Measurements from ENCODE around the gene ACSM5. TPM values are rescaled to one million over a fixed set of nuclear protein-coding genes. Genes with fewer than 3 reads are reported as not detected.
"Not testable (repeated sequence)": the region's sequence is repeated elsewhere in the genome, so short reads cannot be mapped to it uniquely, and the experiment has no call there.

The ACSM5 gene
- polyA plus RNA-seq, 1 experiment, result not detected

GRCh38 chr16:20469930-20470329 lies 60.6 kb downstream of the ACSM5 start:
- H3K36me3 ChIP-seq (ENCODE audit: control insufficient read depth, insufficient read depth, low read length); CTCF ChIA-PET; H3K27me3 ChIP-seq (ENCODE audit: control insufficient read depth, insufficient read depth, low read length); H3K4me3 ChIP-seq (ENCODE audit: low read depth, low read length); DNase-seq (ENCODE audit: low read depth); POLR2A ChIA-PET: not testable (repeated sequence)

- DNase-seq (ENCODE audit: low read depth); H3K4me3 ChIP-seq (ENCODE audit: low read depth, low read length); H3K27me3 ChIP-seq (ENCODE audit: control insufficient read depth, insufficient read depth, low read length); H3K36me3 ChIP-seq (ENCODE audit: control insufficient read depth, insufficient read depth, low read length); CTCF ChIA-PET; POLR2A ChIA-PET: not testable (repeated sequence)
These were observed 61.4 kb downstream of the ACSM5 start for GRCh38 chr16:20470732-20471131.

- H3K27me3 ChIP-seq (ENCODE audit: control insufficient read depth, insufficient read depth, low read length); H3K4me3 ChIP-seq (ENCODE audit: low read depth, low read length); H3K36me3 ChIP-seq (ENCODE audit: control insufficient read depth, insufficient read depth, low read length); DNase-seq (ENCODE audit: low read depth); POLR2A ChIA-PET; CTCF ChIA-PET: not testable (repeated sequence)
These were observed 67.9 kb downstream of the ACSM5 start for GRCh38 chr16:20477188-20477744.

- POLR2A ChIA-PET; H3K4me3 ChIP-seq (ENCODE audit: low read depth, low read length); DNase-seq (ENCODE audit: low read depth); H3K36me3 ChIP-seq (ENCODE audit: control insufficient read depth, insufficient read depth, low read length); H3K27me3 ChIP-seq (ENCODE audit: control insufficient read depth, insufficient read depth, low read length); CTCF ChIA-PET: not testable (repeated sequence)
These were observed 74.7 kb downstream of the ACSM5 start for GRCh38 chr16:20483989-20484388.

GRCh38 chr16:20484726-20485125 lies 75.4 kb downstream of the ACSM5 start:
- Histone ChIP-seq H3K36me3 (ENCODE audit: control insufficient read depth, insufficient read depth, low read length) (no peaks in the 10 kb centered on the region), H3K4me3 (ENCODE audit: low read depth, low read length) (no peak overlapping the region), H3K27me3 (ENCODE audit: control insufficient read depth, insufficient read depth, low read length) (no peaks in the 10 kb centered on the region)
- TF ChIP-seq CTCF (IDR thresholded peaks at IDR 0.05; ENCODE audit: insufficient read depth, low read depth, low read length), result no peak
- POLR2A ChIA-PET, result no interaction called here
- no peak for DNase-seq (ENCODE audit: low read depth)
- CTCF ChIA-PET, result no interaction called here

- no peaks in the 10 kb centered on the region for H3K27me3 ChIP-seq (ENCODE audit: control insufficient read depth, insufficient read depth, low read length)
- H3K4me3 ChIP-seq (ENCODE audit: low read depth, low read length), result no peak overlapping the region
- ChIA-PET CTCF (no interaction called here), POLR2A (no interaction called here)
- no peaks in the 10 kb centered on the region for H3K36me3 ChIP-seq (ENCODE audit: control insufficient read depth, insufficient read depth, low read length)
- no peak for DNase-seq (ENCODE audit: low read depth)
- TF ChIP-seq CTCF (IDR thresholded peaks at IDR 0.05; ENCODE audit: insufficient read depth, low read depth, low read length), result no peak
These were observed 76.1 kb downstream of the ACSM5 start for GRCh38 chr16:20485408-20485807.

Other genes starting within 250 kb of the ACSM5 start
- not detected in 2 replicates for gene GP2, start 82.0 kb upstream of the ACSM5 start, polyA plus RNA-seq (2011; rRNA removed)
- gene UMOD, start 56.8 kb upstream of the ACSM5 start, polyA plus RNA-seq (2011; rRNA removed), result not detected in 2 replicates
- gene PDILT, start 4.8 kb upstream of the ACSM5 start, polyA plus RNA-seq (2011; rRNA removed), result not detected in 2 replicates
- gene ACSM2A, start 42.0 kb downstream of the ACSM5 start, polyA plus RNA-seq (2011; rRNA removed), result not detected in 2 replicates
- gene ACSM2B, start 166.8 kb downstream of the ACSM5 start, polyA plus RNA-seq (2011; rRNA removed), result not detected in 2 replicates